Stomach smooth muscle (tissue), 2 donors: Measurements from ENCODE around the gene NHLRC3.
"Not testable (repeated sequence)": the region's sequence is repeated elsewhere in the genome, so short reads cannot be mapped to it uniquely, and the experiment has no call there.

Experiments
- H3K27ac ChIP-seq: one replicate; pipeline ENCODE4 v1.7.0; 2013; ENCODE audit warnings: mild to moderate bottlenecking, low read length, inconsistent platforms
- H3K27me3 ChIP-seq, 2 donors: one replicate each; pipeline ENCODE4 v1.7.0; 2013; ENCODE audit warnings: low read length in 2 of 2; ENCODE audit not compliant: insufficient read depth in 2 of 2, control insufficient read depth in 1 of 2
- H3K36me3 ChIP-seq, 2 donors: one replicate each; pipeline ENCODE4 v1.7.0; 2013; ENCODE audit warnings: low read length in 2 of 2; ENCODE audit not compliant: control insufficient read depth in 2 of 2, insufficient read depth in 2 of 2
- H3K4me1 ChIP-seq: one replicate; pipeline ENCODE4 v1.7.0; 2013; ENCODE audit warnings: low read length; ENCODE audit not compliant: control insufficient read depth, insufficient read depth
- H3K4me3 ChIP-seq, 2 donors: one replicate each; pipeline ENCODE4 v1.7.0; 2013; ENCODE audit warnings: low read length in 2 of 2
- H3K9ac ChIP-seq, 2 donors: one replicate each; pipeline ENCODE4 v1.7.0; 2013; ENCODE audit warnings: low read length in 2 of 2, mild to moderate bottlenecking in 1 of 2
- H3K9me3 ChIP-seq, 2 donors: one replicate each; pipeline ENCODE4 v1.7.0; 2013; ENCODE audit warnings: low read length in 2 of 2; ENCODE audit not compliant: control insufficient read depth in 2 of 2
- donor health status: healthy.
- donor health status: Pancreatic carcinoma.

The NHLRC3 gene, protein sequence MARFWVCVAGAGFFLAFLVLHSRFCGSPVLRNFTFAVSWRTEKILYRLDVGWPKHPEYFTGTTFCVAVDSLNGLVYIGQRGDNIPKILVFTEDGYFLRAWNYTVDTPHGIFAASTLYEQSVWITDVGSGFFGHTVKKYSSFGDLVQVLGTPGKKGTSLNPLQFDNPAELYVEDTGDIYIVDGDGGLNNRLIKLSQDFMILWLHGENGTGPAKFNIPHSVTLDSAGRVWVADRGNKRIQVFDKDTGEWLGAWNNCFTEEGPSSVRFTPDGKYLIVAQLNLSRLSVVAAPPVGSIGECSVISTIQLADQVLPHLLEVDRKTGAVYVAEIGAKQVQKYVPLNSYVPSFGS

DNA sequence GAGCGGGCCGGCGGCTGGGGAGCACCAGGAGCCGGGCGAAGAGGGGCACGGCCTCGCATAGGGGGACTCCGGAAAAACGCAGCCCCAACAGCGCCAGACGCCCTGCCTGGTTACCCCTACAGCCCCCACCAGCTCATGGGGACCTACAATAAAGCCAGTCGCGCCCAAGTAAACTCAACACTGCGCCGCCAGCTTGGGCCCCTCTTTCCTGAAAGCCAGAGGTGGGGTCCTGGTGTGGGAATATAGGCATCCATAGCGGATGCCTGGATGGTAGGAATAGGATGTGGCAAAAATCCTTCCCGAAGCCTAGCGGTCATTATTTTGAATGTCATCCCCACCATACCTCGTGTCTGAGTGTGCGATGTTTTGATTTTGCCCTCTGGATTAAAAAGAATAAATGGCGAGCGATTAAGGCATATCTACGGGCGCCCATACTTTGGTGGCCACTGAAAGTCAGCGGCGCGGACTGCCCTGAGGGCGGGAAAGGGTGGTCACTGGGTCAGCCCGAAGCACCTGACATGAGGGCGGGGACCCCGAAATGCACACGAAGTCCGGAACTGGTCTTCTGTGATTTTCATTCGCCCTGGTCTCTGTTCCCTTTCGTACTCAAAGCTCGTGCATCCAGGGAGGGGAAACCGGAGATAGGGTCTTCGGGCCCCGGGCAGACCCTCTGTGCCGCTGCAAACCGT is at the start of gene NHLRC3, which contains the start of gene PROSER1:
Gene NHLRC3 (plus strand): TSS at position 577 of the 689 bp plus-strand sequence. CDS start 184 bp downstream, outside the sequence.
Gene PROSER1 (minus strand): TSS at position 210 of the 689 bp plus-strand sequence. CDS start 847 bp downstream, outside the sequence.
- H3K9me3 ChIP-seq: no peaks in the 10 kb centered on the region

DNA sequence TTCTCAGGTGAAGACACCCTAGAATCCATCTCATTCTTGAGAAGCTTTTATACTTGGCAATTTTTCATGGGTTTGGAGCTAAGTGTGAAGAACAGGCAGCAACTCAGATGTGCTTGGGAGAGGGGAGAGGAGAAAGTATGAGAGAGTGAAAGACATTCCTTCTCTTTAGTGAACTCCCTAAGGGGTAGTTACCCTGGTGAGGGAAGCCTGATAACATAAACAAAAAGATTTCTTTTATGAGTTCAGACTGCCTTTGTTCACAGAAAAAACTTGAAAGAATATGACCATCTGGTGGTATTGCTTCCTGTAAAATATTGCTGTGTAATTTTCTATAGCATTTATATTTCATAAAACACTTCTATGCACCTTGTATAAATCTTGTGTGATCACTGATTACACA is 47.6 kb upstream of the NHLRC3 start, which contains the start of gene STOML3:
Gene STOML3 (minus strand): TSS at position 139 of the 400 bp plus-strand sequence. CDS start 110 bp downstream, at position 29.
- Histone ChIP-seq H3K27ac (no peak within 1 kb of the TSS), H3K4me3 (no peak within 1 kb of the TSS), H3K36me3 (no peaks in the 10 kb centered on the region), H3K4me1 (no peaks in the 10 kb centered on the region), H3K27me3 (no peaks in the 10 kb centered on the region), H3K9me3 (no peaks in the 10 kb centered on the region), H3K9ac (no peak within 1 kb of the TSS)

More for the DNA sequence above, at the start of gene NHLRC3, which contains the start of gene PROSER1:
- Histone ChIP-seq H3K36me3 (peaks cover 0 to 3% of the 10 kb centered on the region in 2 donors), H3K4me3 (peak within 1 kb of the TSS; percentile 98 to 99), H3K4me1 (peaks cover 5% of the 10 kb centered on the region), H3K27ac (peak within 1 kb of the TSS; percentile 66), H3K9ac (peak within 1 kb of the TSS; percentile 79 to 91), H3K27me3 (no peaks in the 10 kb centered on the region)

DNA sequence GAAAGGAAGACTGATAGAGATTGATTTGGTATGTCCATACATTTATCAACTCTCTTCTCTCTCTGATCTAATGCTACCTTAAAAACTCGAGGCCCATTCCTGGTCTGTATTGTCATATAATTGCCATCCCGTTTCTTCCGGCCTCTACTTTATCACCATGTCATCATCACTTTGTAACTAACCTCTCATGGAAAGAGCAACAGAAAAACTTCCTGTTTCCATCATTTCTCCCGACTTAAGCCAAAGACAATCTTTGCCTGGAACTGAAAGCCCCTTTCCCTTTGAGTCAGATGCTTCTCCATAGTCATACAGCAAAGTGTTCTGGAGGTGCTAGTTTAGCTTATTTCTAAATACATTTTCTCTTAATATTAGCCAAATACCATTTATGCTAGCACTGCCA is 44.9 kb upstream of the NHLRC3 start:
- H3K9me3 ChIP-seq: no peaks in the 10 kb centered on the region
- no peak overlapping the region for H3K9ac ChIP-seq
- H3K4me1 ChIP-seq: no peaks in the 10 kb centered on the region
- H3K27ac ChIP-seq: no peak overlapping the region
- no peak overlapping the region for H3K4me3 ChIP-seq
- no peaks in the 10 kb centered on the region for H3K36me3 ChIP-seq
- H3K27me3 ChIP-seq: no peaks in the 10 kb centered on the region

DNA sequence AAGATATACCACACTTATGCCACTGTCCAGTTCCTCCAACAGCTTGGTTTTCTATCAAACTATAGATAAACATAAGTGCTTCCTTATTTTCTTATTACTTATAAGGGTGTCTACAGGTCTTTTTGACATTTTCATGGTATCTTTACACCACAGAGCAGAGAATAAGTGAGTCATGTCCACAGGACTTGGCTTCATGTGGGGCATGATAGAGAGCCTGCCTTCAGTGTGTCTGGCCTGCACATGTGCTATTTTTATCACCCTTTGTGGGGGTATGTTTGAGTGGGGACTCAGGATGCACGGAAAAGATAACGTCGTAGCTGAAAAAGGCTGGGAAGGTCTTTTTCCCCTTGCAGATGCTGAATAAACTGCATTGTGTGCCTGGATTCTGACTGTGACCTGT is 39.5 kb upstream of the NHLRC3 start:
- Histone ChIP-seq H3K4me3 (no peak overlapping the region), H3K27me3 (no peaks in the 10 kb centered on the region), H3K9ac (no peak overlapping the region), H3K36me3 (no peaks in the 10 kb centered on the region), H3K4me1 (no peaks in the 10 kb centered on the region), H3K27ac (no peak overlapping the region), H3K9me3 (no peaks in the 10 kb centered on the region)

DNA sequence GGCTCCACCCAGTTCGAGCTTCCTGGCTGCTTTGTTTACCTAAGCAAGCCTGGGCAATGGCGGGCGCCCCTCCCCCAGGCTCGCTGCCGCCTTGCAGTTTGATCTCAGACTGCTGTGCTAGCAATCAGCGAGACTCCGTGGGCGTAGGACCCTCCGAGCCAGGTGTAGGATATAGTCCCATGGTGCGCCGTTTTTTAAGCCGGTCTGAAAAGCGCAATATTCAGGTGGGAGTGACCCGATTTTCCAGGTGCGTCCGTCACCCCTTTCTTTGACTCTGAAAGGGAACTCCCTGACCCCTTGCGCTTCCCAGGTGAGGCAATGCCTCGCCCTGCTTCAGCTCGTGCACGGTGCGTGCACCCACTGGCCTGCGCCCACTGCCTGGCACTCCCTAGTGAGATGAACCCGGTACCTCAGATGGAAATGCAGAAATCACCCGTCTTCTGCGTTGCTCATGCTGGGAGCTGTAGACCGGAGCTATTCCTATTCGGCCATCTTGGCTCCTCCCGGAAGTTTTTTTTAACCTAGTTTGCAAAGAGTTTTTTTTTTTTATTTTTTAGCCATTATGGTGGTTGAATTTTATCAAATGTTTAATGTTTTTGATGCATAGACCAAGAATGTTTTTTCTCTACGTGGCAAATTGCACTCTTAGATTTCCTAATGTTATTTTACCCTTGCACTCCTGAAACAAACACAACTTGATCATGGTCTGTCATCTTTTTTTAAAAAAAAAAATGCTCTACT is 31.7 kb upstream of the NHLRC3 start:
- not testable (repeated sequence) for H3K27me3 ChIP-seq, H3K27ac ChIP-seq, H3K4me3 ChIP-seq, H3K9me3 ChIP-seq, H3K4me1 ChIP-seq, H3K9ac ChIP-seq
- peaks cover 10% of the 10 kb centered on the region in 2 donors for H3K36me3 ChIP-seq

DNA sequence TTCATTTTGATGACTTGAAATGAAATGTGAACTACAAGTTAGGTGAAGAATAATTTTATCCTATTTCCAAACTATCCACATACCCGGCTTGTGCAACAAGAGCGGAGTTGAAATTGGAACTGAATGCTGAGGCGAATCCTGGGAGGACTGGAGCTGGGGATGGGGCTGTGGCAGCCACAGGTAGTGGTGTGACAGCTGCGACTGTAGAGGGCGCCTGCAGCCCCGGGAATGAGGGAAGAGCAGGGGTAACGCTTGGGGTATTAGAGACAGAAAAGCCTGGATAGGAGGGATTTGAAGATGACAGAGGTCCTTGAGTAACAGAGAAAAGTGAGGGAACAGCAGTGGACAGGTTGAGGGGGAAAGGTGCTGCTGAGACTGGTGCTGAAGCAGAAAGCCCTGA is 25.6 kb upstream of the NHLRC3 start:
- H3K9ac ChIP-seq: no peak overlapping the region
- H3K36me3 ChIP-seq: peaks cover 41 to 46% of the 10 kb centered on the region in 2 donors
- H3K4me3 ChIP-seq: no peak overlapping the region
- no peaks in the 10 kb centered on the region for H3K4me1 ChIP-seq
- H3K27me3 ChIP-seq: no peaks in the 10 kb centered on the region
- no peak overlapping the region for H3K27ac ChIP-seq
- H3K9me3 ChIP-seq: no peaks in the 10 kb centered on the region

DNA sequence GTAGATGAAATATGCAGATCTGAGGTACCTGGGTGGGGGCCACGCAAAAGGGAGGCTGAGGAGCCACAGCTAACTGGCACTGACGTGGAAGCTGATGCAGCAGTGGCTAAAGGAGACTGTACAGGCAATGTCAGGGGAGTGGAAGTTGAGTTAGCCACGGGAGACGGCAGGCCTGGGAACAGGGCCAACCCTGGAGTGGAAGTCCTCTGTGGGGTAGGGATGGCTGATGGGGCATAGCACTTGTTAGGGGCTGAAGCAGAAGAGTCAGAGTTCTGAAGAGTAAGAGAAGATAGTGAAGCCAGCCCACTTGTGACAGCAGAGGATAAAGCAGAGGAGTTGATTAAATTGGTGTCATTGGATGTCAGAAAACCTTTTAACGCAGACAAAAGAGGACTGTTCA is 24.8 kb upstream of the NHLRC3 start:
- H3K27ac ChIP-seq: no peak overlapping the region
- H3K4me1 ChIP-seq: no peaks in the 10 kb centered on the region
- no peaks in the 10 kb centered on the region for H3K9me3 ChIP-seq
- peaks cover 43 to 50% of the 10 kb centered on the region in 2 donors for H3K36me3 ChIP-seq
- H3K9ac ChIP-seq: no peak overlapping the region
- H3K4me3 ChIP-seq: no peak overlapping the region
- H3K27me3 ChIP-seq: no peaks in the 10 kb centered on the region

DNA sequence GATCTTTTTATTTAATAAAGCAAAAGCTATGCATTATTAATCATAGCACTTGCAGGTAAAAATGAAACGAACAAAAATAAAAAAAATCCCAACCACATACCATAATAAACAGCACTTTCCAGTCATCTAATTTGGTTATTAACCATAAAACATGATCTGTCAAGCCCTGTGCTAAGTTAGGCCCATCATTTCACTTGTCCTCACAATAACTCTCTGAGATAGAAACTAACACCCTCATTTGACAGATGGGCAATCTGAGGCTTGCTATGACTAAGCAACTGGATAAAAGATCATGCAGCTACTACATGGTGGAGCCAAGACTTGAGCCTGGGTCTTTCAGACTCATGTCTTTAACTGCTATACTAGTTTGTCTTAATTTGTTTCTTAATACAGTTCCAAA is 22.2 kb upstream of the NHLRC3 start:
- Histone ChIP-seq H3K27ac (no peak overlapping the region), H3K9ac (no peak overlapping the region), H3K4me3 (no peak overlapping the region), H3K36me3 (peaks cover 36 to 49% of the 10 kb centered on the region in 2 donors), H3K27me3 (no peaks in the 10 kb centered on the region), H3K9me3 (no peaks in the 10 kb centered on the region), H3K4me1 (no peaks in the 10 kb centered on the region)

DNA sequence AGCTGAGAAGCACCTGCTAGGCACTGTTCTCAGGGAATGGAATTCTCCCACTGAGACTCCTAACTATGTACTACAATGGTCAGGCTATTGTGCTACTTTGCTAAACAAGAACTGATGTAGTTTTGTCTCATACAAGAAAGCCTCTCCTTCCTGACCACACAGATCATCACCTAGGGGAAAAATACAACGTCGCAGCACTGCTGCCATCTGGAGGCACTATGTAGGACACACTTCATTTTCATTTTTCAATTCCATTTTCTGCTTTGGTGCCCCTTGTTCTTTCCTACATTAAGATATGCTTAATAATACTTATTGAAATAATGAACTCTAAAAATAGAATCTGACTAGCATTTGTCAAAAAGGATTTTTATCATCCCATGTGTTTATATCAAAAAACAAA is 21.5 kb upstream of the NHLRC3 start:
- no peaks in the 10 kb centered on the region for H3K27me3 ChIP-seq
- H3K9me3 ChIP-seq: no peaks in the 10 kb centered on the region
- no peak overlapping the region for H3K4me3 ChIP-seq
- H3K9ac ChIP-seq: no peak overlapping the region
- no peak overlapping the region for H3K27ac ChIP-seq
- no peaks in the 10 kb centered on the region for H3K4me1 ChIP-seq
- peaks cover 36 to 51% of the 10 kb centered on the region in 2 donors for H3K36me3 ChIP-seq

DNA sequence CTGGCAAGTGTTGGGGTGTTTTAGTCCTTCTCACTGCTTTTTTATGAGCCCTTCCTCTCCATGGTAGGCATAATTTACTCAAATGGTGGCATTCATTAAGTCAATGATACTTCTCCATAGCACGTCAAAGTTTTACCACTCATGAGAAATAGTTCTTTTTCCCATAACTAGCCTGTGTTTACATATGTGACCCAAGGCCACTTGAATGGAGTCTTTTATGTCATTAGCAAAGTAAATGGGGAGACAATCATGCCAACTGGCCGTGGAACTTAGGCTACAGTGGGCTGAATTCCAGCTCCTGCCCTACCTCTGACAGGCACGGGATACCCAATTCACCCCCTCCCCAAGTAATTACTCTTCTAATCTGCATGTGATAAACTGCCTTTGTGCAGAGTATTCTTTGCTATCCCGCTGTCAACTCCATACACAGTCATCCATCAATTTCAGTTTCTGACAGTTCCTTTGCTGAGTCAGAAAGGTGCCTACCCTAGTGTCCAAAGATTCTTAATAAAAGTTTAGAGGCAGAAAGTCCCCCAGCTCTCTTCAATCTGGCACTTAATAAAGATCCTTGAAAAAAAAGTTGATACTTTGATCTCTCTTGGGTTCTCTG is 17.3 kb upstream of the NHLRC3 start:
- Histone ChIP-seq H3K9me3 (no peaks in the 10 kb centered on the region), H3K4me1 (no peaks in the 10 kb centered on the region), H3K27ac (no peak overlapping the region), H3K36me3 (peaks cover 28 to 45% of the 10 kb centered on the region in 2 donors), H3K9ac (no peak overlapping the region), H3K4me3 (no peak overlapping the region), H3K27me3 (no peaks in the 10 kb centered on the region)
